Esophagus mucosa (tissue), 1 donor: ENCODE measurements around the gene ANKRD31. TPM values are rescaled to one million over a fixed set of nuclear protein-coding genes. Genes with fewer than 3 reads are reported as not detected.
A peak's percentile ranks its signal among the peaks of the same experiment; 100 is the strongest.

Source experiments
- ATAC-seq: fragments of 200-7000 bp; cut with Tn5 transposase; one replicate; pipeline ENCODE4 v1.9.1; 2020
- total RNA-seq: library from RNA; stranded (reverse); gene quantifications from one replicate; pipeline ENCODE4 v1.2.4, GENCODE V29; 2023
- donor health status: DM: yes; HTN: yes; CAD: no.

The ANKRD31 gene
- total RNA-seq, 1 donor from 2014 or later = 0.32 TPM

GRCh38 chr5:75028090-75028489, 208.6 kb downstream of the ANKRD31 start:
- ATAC-seq = no peak

- peak; percentile 62 for ATAC-seq
Measured at GRCh38 chr5:75023368-75024159, 213.1 kb downstream of the ANKRD31 start.

GRCh38 chr5:75021800-75022199, 214.9 kb downstream of the ANKRD31 start:
- no peak for ATAC-seq

- ATAC-seq = no peak
Measured at GRCh38 chr5:75021219-75021618, 215.5 kb downstream of the ANKRD31 start.

- no peak for ATAC-seq
Measured at GRCh38 chr5:75020016-75020656, 216.5 kb downstream of the ANKRD31 start.

- no peak for ATAC-seq
Measured at GRCh38 chr5:75018805-75019587, 217.7 kb downstream of the ANKRD31 start.

Other genes starting within 250 kb of the ANKRD31 start
- 1.4 TPM for gene GCNT4, start 184.3 kb downstream of the ANKRD31 start, total RNA-seq
- 114 TPM for gene HMGCR, start 100.3 kb upstream of the ANKRD31 start, total RNA-seq